Stimulated activated CD4-positive, alpha-beta T cell treated with anti-CD3 and anti-CD28 coated beads, Interleukin-1b, Interleukin-23, amount 100 ng/mL, for 48 hours (primary cell): Measurements from ENCODE around the gene SAG.
"Not testable (repeated sequence)": the region's sequence is repeated elsewhere in the genome, so short reads cannot be mapped to it uniquely, and the experiment has no call there.

ENCODE experiments used
- DNase-seq: peaks from one replicate; pipeline ENCODE4 v3.0.0-alpha.2; 2020

Gene SAG

GRCh38 chr2:233336091-233336490 lies 28.5 kb downstream of the SAG start:
- DNase-seq = not testable (repeated sequence)

GRCh38 chr2:233336541-233336940 lies 28.9 kb downstream of the SAG start:
- no peak for DNase-seq

DNA sequence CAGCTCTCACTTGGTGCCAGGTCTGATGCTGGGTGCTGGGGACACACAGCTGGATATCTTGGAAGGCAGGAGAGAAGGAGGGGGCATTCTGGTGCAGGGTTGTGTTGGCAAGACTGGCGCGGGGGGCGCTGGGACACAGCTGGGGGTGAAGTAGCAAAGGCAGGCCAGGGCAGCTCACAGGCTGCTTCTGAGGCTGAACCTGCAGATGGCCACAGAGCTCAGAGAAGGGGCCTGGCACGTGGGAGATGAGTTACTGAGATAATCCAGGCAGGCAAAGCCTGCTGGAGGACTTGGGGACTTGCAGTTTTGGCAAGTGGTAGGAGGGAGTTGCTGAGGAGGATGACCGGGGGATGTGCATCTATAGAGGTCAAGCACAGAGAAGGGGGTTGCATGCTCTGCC lies 30.4 kb downstream of the SAG start:
- no peak for DNase-seq

GRCh38 chr2:233338812-233339368 lies 31.3 kb downstream of the SAG start:
- no peak for DNase-seq

DNA sequence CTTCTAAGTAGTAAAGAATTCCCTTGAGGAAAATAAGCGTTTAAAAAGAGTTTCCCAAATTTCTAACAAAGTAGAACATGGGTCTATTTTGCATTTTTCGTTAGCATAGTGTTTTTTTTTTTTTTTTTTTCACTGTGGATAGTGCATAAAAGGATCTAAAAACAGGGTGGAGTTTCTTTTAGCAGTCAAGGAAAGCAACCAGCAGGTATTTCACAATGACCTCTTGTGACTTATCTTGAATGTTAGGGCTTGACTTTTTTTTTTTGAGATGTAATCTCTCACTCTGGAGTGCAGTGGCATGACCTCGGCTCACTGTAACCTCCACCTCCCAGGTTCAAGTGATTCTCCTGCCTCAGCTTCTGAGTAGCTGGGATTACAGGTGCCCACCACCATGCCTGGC lies 31.8 kb downstream of the SAG start:
- no peak for DNase-seq

- DNase-seq = no peak
Observed at GRCh38 chr2:233341296-233341695, 33.7 kb downstream of the SAG start.

DNA sequence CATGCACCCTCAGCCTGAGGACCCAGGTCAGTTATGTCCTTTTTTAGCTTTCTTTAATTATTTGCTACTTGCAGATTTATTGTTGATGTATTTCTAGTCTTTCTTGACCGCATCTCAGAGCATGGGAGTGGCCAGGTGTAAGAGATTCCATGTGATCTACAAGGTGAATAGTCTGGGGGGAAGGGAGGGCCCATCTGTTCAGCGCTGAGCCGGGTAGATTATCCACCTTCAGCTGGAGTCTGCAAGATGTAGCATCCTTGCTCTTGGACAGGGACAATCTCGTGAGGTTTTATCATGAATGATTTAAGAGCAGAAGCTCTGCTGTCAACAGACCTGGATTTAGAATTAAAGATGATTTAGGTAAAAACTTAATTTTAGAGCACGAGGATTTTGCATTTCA lies 34.7 kb downstream of the SAG start:
- DNase-seq = no peak

GRCh38 chr2:233343171-233343705 lies 35.6 kb downstream of the SAG start:
- DNase-seq = no peak

GRCh38 chr2:233346376-233346775 lies 38.8 kb downstream of the SAG start:
- DNase-seq = no peak

GRCh38 chr2:233346930-233347329 lies 39.3 kb downstream of the SAG start:
- DNase-seq = no peak

DNA sequence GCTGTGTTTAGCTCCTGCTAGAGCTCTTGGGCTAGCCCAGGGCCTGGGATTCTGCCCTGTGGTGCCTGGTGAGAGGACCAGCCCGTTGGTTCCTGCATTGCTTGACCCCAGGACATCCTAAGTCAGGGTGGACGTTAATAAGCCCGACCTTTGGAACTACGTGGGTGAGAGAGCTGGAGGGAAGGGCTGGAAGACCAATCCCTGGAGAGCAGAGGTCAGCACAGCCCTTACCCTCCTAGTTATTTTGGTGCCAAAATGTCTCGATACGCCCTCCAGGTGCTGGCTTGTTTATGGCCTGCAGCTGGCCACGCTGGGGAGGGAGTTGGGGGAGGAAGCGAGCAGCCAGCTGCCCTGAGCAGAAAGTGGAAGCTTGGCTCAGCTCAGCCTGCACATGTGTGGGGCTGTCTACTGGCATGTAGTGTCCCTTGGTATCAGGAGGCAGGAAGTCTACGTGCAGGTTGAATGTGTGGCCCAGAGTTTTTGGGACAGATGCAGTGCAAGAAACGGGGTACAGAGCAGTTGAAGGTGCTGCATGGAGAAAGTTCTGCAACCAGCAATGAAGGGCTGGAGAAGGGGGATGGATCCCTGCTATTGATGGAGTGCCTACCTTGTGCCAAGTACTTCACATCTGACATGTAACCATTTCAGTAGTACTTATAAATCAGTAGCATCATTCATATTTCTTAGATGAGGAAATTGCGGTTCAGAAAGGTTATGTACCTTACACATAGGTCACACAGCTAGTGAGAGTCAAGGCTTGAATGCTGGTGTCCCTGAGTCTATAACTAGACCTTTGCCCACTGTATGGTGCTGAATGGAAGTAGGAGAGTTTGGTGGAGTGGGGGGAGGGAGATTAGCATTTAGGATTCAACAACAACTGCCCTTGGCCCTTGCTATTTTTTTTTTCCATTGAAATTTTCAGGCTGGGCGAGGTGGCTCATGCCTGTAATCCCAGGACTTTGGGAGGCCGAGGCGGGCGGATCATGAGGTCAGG lies 41.7 kb downstream of the SAG start:
- no peak for DNase-seq

- peak; percentile 27 for DNase-seq
Observed at GRCh38 chr2:233350708-233351107, 43.1 kb downstream of the SAG start.

DNA sequence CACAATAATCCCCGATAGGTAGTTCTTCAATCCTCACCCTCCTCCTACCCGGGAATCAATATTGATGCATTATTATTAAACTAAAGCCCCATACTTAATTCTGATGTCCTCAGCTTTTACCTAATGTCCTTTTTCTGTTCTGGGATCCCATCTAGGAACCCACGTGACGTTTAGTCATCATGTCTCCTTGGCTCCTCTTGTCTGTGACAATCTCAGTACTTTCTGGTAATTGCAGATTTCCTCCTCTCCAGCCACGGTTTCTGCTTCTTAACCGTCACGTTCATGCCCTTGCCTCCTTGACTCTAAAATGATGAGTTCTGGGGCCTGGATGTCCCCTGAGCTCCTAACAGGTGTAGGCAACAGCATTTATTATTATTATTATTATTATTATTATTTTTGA lies 43.8 kb downstream of the SAG start:
- DNase-seq = no peak

GRCh38 chr2:233352141-233352842 lies 44.7 kb downstream of the SAG start:
- no peak for DNase-seq

DNA sequence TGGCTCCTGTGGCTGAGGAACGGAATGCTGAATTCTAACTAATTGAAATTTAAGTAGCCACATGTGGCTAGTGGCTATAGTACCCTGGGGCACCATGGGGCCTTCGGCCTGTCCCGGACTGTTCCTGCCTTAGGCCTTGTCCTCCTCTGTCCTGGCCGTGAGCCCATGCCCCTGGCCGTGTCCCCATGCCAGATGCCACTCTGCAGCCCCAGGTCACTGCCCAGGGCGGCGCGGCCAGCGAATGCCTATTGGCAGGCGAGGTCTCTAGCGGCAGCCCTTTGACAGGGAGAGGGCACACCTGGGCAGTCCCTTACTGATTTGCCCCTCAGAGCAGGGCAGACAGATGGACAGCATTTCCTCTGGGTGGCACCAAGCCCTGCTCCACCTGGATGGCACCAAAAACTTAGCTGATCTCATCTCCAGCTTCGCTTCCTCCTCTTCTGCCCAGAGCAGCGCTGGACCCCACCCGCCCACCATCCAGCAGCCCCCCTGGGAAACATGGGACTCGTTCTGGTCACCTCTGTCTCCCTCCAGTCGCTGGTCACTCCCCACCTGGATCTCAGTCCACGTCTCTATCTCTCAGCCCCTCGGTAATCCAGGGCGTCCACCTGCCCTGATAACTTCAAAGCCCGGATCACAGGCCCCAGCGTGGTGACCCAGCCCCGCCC lies 45.6 kb downstream of the SAG start:
- no peak for DNase-seq

- peak; percentile 67 for DNase-seq
Observed at GRCh38 chr2:233353769-233354499, 46.3 kb downstream of the SAG start, which contains the start of gene DGKD. Gene DGKD, plus strand, starts transcription at chr2:233354494. Its CDS starts 25 bp downstream, at chr2:233354519.

DNA sequence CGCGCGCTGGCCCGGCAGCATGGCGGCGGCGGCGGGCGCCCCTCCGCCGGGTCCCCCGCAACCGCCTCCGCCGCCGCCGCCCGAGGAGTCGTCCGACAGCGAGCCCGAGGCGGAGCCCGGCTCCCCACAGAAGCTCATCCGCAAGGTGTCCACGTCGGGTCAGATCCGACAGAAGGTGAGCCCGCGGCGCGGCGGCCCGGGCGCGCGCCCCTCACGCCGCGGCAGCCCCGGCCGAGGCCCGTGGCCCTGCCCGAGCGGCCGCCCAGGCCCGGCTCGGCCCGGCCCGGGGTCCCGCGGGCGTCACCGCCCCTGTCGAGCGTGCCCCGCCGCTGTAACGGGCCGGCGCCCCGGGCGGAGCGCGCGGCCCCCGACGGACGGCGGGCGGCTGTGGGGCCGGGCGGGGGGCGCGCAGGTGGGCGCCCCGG lies 46.9 kb downstream of the SAG start:
- DNase-seq = no peak

DNA sequence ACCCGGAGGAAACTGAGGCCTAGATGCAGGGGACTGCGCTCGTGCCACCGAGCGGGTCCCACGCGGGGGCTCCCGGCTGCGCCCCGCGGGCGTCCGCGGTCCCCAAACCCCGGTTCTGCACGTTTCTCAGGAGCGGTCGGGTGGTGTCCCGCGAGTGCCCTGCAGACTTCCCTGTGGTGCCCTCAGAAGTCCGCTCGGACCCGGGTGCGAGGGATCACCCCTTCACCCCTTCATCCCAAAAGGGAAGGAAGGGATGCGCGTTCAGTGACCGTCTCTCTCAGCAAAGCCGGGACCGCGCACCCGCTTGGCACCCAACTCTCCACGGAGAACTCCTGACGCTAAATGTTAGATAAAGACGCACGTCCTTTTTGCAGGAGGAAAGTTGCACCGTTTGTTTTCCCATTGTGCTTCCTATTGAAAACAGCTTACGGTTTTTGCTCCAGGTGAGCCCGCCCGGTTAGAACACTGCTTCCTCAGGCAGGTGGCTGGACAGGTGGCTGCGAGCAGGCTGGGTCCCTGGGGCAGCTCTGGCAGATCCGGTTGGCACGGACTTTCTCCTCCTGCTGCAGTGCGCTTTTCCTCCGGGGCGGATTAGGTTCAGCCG lies 47.5 kb downstream of the SAG start:
- DNase-seq = no peak

DNA sequence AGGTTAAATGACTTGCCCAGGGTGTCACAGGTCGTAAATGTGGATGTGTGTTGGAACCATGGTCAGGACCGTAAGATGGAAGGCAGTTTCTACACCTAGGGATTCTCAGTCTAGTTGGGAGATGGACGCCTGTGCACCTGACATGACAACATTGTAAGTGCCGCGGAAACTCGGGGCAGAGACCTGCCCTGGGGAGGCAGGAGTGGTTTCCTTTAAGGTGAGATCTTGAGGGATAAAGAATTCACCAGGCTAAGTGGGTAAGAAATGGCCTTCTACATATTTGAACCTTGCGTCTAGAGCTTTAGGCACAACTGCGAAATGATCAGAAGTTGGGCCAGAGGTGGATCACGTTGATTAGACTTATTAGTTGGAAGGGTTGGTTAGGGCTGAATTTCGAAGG lies 48.3 kb downstream of the SAG start:
- no peak for DNase-seq

DNA sequence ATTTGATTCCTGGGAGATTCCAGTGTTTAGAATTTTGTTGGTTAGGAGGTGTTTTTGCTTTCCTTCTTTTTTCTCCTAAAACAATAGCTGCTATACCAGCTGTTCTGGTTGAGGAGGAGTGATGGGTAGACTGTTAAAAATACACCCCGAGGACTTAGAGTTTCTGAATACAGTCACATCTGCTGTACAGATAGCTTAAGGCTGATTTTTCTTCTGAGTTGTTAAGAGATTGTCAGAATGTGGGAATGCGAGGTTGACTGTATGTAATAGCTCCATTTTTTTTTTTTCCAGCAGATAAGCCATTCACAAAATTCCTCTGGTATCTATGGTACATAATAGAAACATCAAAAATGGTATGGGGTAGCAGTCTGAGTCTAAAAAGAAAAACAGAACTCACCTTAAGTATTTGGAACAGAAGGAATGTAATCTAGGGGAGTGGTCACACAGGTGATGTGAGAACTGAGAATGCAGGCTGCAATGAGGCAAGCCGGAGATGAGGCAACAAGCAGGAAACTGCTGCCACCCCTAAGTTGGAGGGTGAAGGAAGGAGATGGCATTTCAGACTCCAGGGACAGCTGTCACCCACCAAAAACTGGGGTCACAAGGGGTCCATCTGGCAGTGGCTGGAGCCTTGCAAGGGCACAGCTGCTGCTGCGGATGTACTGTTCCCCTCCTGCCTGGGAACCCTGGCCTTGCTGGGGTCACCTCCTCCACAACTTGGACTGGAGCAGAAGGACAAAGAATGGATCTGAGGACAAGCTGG lies 49.1 kb downstream of the SAG start:
- no peak for DNase-seq

- no peak for DNase-seq
Observed at GRCh38 chr2:233358335-233358734, 50.7 kb downstream of the SAG start.
